H1 (cell line): ENCODE measurements around the gene ANO9. TPM values are rescaled to one million over a fixed set of nuclear protein-coding genes. Genes with fewer than 3 reads are reported as not detected.

Source experiments
- ASH2L ChIP-seq: fragments of 200-600, 300-600 bp; sonication (generic); IDR thresholded peaks from one replicate; pipeline ENCODE4 v1.7.1; 2017; ENCODE audit warnings: low read length
- CHD1 ChIP-seq: IDR thresholded peaks from 2 replicates; pipeline ENCODE4 v1.6.1; 2012; ENCODE audit warnings: low read depth, low read length, improper control_type of control experiment
- EGR1 ChIP-seq: IDR thresholded peaks from 2 replicates; pipeline ENCODE4 v1.6.1; 2011; ENCODE audit warnings: low read depth, low read length, borderline replicate concordance
- RAD21 ChIP-seq, 2 experiments: IDR thresholded peaks in 1 of 2; conservative IDR thresholded peaks in 1 of 2; 2 replicates each; pipeline ENCODE4 v1.6.1; 2011; ENCODE audit warnings: low read depth in 2 of 2, low read length in 2 of 2, improper control_type of control experiment in 1 of 2, inconsistent platforms in 1 of 2, mild to moderate bottlenecking in 1 of 2, moderate library complexity in 1 of 2
- RFX5 ChIP-seq: IDR thresholded peaks from 2 replicates; pipeline ENCODE4 v1.6.1; 2011; ENCODE audit warnings: low read depth, low read length, improper control_type of control experiment, borderline replicate concordance
- TAF7 ChIP-seq: optimal IDR thresholded peaks from 2 replicates; pipeline ENCODE3; 2011; ENCODE audit warnings: low read depth, mild to moderate bottlenecking, inconsistent platforms, low read length, moderate library complexity, borderline replicate concordance
- TBP ChIP-seq: IDR thresholded peaks from 2 replicates; pipeline ENCODE4 v1.6.1; 2011; ENCODE audit warnings: low read depth, low read length, improper control_type of control experiment
- TEAD4 ChIP-seq: IDR thresholded peaks from 2 replicates; pipeline ENCODE4 v1.6.1; 2012; ENCODE audit warnings: low read depth, low read length, inconsistent platforms, mixed read lengths
- polyA plus RNA-seq, 7 experiments: library from polyadenylated mRNA; depleted of rRNA in 3 of 7; stranded (reverse) in 5 of 7; unstranded in 2 of 7; fragments of >200 nt in 5 of 7; fragments of 200-250 nt in 2 of 7; gene quantifications; 1 replicate in 5 of 7; 2 replicates in 1 of 7; 4 replicates in 1 of 7; pipeline versions ENCODE4 v1.2.1 to v1.2.3, GENCODE V29; 2011 to 2013; ENCODE audit warnings: missing spikeins in 2 of 7, mixed read lengths in 2 of 7
- total RNA-seq: library from RNA; stranded (reverse); fragmentation: NEBNext Ultra II Directional; extraction: Animal tissue kit (Norgen Biotek cat#: 25700); gene quantifications from 2 replicates; pipeline ENCODE4 v1.2.1, GENCODE V29; 2021
- TF ChIP-seq, protein P1 (sequence below): fragments of 300-600 bp; sonication (generic); IDR thresholded peaks from 2 replicates; pipeline ENCODE4 v1.7.1; 2012; ENCODE audit warnings: low read length, moderate library complexity, mild to moderate bottlenecking, inconsistent platforms; ENCODE audit not compliant: insufficient replicate concordance
- TF ChIP-seq, protein P2 (sequence below): IDR thresholded peaks from 2 replicates; pipeline ENCODE4 v1.6.1; 2012; ENCODE audit warnings: inconsistent platforms

Gene ANO9
- total and polyA plus RNA-seq, 2 of the 8 experiments (the other 6 are each of a cell fraction or from before 2014, with no cell fraction given) = 20.0 to 20.7 TPM

DNA sequence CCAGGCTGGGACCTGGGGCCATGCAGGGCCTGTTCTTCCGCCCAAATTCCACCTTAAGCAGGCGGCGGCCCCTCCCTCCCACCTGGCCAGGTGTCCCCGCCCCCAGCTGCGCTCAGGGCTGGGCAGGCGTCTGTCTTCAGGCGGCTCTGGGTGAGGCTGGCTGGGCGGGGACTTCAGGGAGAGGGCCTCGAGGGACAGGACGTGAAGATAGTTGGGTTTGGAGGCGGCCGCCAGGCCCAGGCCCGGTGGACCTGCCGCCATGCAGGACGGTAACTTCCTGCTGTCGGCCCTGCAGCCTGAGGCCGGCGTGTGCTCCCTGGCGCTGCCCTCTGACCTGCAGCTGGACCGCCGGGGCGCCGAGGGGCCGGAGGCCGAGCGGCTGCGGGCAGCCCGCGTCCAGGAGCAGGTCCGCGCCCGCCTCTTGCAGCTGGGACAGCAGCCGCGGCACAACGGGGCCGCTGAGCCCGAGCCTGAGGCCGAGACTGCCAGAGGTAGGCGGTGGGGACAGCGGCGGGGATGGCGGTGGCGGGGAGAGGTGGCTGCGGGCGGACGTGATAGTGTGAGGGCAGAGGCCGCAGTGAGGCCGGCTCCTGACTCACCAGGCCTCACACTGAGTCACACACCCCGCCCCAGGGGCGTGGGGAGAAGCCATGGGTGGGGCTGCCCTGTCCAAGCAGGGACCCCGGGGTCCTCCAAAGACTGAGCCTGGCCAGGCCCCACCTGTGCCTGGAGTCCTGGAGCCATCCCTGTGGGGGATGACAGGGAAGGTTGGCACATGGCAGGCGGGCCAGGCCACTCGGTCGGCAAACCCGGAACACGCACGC is 47.6 kb downstream of the ANO9 start, which contains the start of gene PKP3 (continued):
- TF ChIP-seq, protein P1, sequence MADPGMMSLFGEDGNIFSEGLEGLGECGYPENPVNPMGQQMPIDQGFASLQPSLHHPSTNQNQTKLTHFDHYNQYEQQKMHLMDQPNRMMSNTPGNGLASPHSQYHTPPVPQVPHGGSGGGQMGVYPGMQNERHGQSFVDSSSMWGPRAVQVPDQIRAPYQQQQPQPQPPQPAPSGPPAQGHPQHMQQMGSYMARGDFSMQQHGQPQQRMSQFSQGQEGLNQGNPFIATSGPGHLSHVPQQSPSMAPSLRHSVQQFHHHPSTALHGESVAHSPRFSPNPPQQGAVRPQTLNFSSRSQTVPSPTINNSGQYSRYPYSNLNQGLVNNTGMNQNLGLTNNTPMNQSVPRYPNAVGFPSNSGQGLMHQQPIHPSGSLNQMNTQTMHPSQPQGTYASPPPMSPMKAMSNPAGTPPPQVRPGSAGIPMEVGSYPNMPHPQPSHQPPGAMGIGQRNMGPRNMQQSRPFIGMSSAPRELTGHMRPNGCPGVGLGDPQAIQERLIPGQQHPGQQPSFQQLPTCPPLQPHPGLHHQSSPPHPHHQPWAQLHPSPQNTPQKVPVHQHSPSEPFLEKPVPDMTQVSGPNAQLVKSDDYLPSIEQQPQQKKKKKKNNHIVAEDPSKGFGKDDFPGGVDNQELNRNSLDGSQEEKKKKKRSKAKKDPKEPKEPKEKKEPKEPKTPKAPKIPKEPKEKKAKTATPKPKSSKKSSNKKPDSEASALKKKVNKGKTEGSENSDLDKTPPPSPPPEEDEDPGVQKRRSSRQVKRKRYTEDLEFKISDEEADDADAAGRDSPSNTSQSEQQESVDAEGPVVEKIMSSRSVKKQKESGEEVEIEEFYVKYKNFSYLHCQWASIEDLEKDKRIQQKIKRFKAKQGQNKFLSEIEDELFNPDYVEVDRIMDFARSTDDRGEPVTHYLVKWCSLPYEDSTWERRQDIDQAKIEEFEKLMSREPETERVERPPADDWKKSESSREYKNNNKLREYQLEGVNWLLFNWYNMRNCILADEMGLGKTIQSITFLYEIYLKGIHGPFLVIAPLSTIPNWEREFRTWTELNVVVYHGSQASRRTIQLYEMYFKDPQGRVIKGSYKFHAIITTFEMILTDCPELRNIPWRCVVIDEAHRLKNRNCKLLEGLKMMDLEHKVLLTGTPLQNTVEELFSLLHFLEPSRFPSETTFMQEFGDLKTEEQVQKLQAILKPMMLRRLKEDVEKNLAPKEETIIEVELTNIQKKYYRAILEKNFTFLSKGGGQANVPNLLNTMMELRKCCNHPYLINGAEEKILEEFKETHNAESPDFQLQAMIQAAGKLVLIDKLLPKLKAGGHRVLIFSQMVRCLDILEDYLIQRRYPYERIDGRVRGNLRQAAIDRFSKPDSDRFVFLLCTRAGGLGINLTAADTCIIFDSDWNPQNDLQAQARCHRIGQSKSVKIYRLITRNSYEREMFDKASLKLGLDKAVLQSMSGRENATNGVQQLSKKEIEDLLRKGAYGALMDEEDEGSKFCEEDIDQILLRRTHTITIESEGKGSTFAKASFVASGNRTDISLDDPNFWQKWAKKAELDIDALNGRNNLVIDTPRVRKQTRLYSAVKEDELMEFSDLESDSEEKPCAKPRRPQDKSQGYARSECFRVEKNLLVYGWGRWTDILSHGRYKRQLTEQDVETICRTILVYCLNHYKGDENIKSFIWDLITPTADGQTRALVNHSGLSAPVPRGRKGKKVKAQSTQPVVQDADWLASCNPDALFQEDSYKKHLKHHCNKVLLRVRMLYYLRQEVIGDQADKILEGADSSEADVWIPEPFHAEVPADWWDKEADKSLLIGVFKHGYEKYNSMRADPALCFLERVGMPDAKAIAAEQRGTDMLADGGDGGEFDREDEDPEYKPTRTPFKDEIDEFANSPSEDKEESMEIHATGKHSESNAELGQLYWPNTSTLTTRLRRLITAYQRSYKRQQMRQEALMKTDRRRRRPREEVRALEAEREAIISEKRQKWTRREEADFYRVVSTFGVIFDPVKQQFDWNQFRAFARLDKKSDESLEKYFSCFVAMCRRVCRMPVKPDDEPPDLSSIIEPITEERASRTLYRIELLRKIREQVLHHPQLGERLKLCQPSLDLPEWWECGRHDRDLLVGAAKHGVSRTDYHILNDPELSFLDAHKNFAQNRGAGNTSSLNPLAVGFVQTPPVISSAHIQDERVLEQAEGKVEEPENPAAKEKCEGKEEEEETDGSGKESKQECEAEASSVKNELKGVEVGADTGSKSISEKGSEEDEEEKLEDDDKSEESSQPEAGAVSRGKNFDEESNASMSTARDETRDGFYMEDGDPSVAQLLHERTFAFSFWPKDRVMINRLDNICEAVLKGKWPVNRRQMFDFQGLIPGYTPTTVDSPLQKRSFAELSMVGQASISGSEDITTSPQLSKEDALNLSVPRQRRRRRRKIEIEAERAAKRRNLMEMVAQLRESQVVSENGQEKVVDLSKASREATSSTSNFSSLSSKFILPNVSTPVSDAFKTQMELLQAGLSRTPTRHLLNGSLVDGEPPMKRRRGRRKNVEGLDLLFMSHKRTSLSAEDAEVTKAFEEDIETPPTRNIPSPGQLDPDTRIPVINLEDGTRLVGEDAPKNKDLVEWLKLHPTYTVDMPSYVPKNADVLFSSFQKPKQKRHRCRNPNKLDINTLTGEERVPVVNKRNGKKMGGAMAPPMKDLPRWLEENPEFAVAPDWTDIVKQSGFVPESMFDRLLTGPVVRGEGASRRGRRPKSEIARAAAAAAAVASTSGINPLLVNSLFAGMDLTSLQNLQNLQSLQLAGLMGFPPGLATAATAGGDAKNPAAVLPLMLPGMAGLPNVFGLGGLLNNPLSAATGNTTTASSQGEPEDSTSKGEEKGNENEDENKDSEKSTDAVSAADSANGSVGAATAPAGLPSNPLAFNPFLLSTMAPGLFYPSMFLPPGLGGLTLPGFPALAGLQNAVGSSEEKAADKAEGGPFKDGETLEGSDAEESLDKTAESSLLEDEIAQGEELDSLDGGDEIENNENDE = no peak
- TF ChIP-seq TAF7 = no peak
- no peak for TF ChIP-seq RFX5
- no peak for TF ChIP-seq ASH2L
- no peak for TF ChIP-seq RAD21 (IDR thresholded peaks at IDR 0.05 in 1 of 2, conservative IDR thresholded peaks at IDR 0.05 in 1 of 2; ENCODE audit: low read depth in 2 of 2, low read length in 2 of 2)
- no peak for TF ChIP-seq TEAD4
- TF ChIP-seq EGR1 = no peak
- TF ChIP-seq, protein P2, sequence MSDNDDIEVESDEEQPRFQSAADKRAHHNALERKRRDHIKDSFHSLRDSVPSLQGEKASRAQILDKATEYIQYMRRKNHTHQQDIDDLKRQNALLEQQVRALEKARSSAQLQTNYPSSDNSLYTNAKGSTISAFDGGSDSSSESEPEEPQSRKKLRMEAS = peak; percentile 66
- no peak for TF ChIP-seq TBP
- TF ChIP-seq CHD1 = no peak
